Measurements from ENCODE around the gene WWC2.
A peak's percentile ranks its signal among the peaks of the same experiment; 100 is the strongest.
"Not testable (repeated sequence)": the region's sequence is repeated elsewhere in the genome, so short reads cannot be mapped to it uniquely, and the experiment has no call there.

WWC2 gene

GRCh38 chr4:183100298-183100599 lies 1.2 kb downstream of the WWC2 start:
- no peak for DNase-seq

- DNase-seq, result no peak
These were observed 1.8 kb downstream of the WWC2 start for GRCh38 chr4:183100827-183101226.

GRCh38 chr4:183101956-183102480 lies 3.0 kb downstream of the WWC2 start:
- DNase-seq, result no peak

GRCh38 chr4:183105092-183105491 lies 6.0 kb downstream of the WWC2 start:
- no peak for DNase-seq

GRCh38 chr4:183106839-183107238 lies 7.8 kb downstream of the WWC2 start:
- no peak for DNase-seq

GRCh38 chr4:183107891-183108459 lies 8.9 kb downstream of the WWC2 start:
- DNase-seq, result no peak

GRCh38 chr4:183110244-183110643 lies 11.2 kb downstream of the WWC2 start:
- no peak for DNase-seq

- no peak for DNase-seq
These were observed 12.4 kb downstream of the WWC2 start for GRCh38 chr4:183111452-183111885.

- no peak for DNase-seq
These were observed 19.1 kb downstream of the WWC2 start for GRCh38 chr4:183118141-183118540.

- no peak for DNase-seq
These were observed 19.5 kb downstream of the WWC2 start for GRCh38 chr4:183118585-183118984.

GRCh38 chr4:183121660-183122059 lies 22.6 kb downstream of the WWC2 start:
- not testable (repeated sequence) for DNase-seq

GRCh38 chr4:183124228-183124627 lies 25.2 kb downstream of the WWC2 start:
- no peak for DNase-seq

GRCh38 chr4:183124865-183125264 lies 25.8 kb downstream of the WWC2 start:
- DNase-seq, result no peak

- DNase-seq, result no peak
These were observed 30.1 kb downstream of the WWC2 start for GRCh38 chr4:183129125-183129524.

GRCh38 chr4:183129675-183130074 lies 30.6 kb downstream of the WWC2 start:
- DNase-seq, result peak in 1 of 56 donors; percentile 20

GRCh38 chr4:183130328-183131155 lies 31.5 kb downstream of the WWC2 start:
- DNase-seq, result no peak

GRCh38 chr4:183132081-183132480 lies 33.0 kb downstream of the WWC2 start:
- DNase-seq, result no peak

- DNase-seq, result no peak
These were observed 33.8 kb downstream of the WWC2 start for GRCh38 chr4:183132865-183133264.

- no peak for DNase-seq
These were observed 37.8 kb downstream of the WWC2 start for GRCh38 chr4:183136855-183137254.

- no peak for DNase-seq
These were observed 40.1 kb downstream of the WWC2 start for GRCh38 chr4:183139058-183139750.

- no peak for DNase-seq
These were observed 41.0 kb downstream of the WWC2 start for GRCh38 chr4:183139972-183140570.

GRCh38 chr4:183140911-183141320 lies 41.9 kb downstream of the WWC2 start:
- no peak for DNase-seq

All from amygdala (tissue), 56 donors.